ENCODE data around the gene OR2T6. TPM values are rescaled to one million over a fixed set of nuclear protein-coding genes. Genes with fewer than 3 reads are reported as not detected.

OR2T6 gene
- total RNA-seq, 1 experiment from 2014 or later, result not detected

DNA sequence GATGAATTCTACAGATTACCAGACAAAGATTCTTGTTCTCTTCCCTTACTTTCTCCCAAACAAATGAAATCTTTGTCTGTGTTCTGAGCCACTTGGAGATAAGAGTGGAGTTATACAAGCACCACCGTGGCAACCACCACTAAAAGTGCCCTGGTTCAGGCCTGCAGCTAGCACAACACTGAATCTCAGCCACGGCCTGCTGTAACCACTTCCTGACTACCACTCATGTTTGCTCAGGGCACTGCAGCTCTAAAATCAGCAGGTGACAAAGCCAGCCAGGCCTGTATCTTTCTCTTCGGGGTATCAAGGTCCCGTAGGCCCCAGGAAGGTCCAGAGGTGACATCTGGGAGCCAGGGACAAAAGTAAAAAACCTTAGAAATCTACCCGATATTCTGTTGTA is 3.2 kb upstream of the OR2T6 start:
- no peaks in the 10 kb centered on the region for H4K20me1 ChIP-seq (ENCODE audit: insufficient read depth)
- H3K9me2 ChIP-seq (ENCODE audit: insufficient read depth), result no peaks in the 10 kb centered on the region
- no peak overlapping the region for H3K27ac ChIP-seq
- H3K36me3 ChIP-seq (ENCODE audit: low read depth), result no peaks in the 10 kb centered on the region
- no peak overlapping the region for H3K4me2 ChIP-seq
- POLR2A ChIA-PET (ENCODE audit: unreplicated experiment), result no interaction called here
- H3K9me3 ChIP-seq (ENCODE audit: insufficient read depth, low read depth), result no peaks in the 10 kb centered on the region
- H3K4me3 ChIP-seq, result no peak overlapping the region
- H3K79me2 ChIP-seq (ENCODE audit: low read depth), result no peaks in the 10 kb centered on the region
- TF ChIP-seq, protein P1, sequence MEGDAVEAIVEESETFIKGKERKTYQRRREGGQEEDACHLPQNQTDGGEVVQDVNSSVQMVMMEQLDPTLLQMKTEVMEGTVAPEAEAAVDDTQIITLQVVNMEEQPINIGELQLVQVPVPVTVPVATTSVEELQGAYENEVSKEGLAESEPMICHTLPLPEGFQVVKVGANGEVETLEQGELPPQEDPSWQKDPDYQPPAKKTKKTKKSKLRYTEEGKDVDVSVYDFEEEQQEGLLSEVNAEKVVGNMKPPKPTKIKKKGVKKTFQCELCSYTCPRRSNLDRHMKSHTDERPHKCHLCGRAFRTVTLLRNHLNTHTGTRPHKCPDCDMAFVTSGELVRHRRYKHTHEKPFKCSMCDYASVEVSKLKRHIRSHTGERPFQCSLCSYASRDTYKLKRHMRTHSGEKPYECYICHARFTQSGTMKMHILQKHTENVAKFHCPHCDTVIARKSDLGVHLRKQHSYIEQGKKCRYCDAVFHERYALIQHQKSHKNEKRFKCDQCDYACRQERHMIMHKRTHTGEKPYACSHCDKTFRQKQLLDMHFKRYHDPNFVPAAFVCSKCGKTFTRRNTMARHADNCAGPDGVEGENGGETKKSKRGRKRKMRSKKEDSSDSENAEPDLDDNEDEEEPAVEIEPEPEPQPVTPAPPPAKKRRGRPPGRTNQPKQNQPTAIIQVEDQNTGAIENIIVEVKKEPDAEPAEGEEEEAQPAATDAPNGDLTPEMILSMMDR (conservative IDR thresholded peaks at IDR 0.05), result no peak
- no peak for TF ChIP-seq EZH2 (IDR thresholded peaks at IDR 0.05; ENCODE audit: low read depth)
- no peaks in the 10 kb centered on the region for H3F3A ChIP-seq (ENCODE audit: insufficient read depth, low read depth)
- H3K4me1 ChIP-seq (replicated peaks; ENCODE audit: insufficient read depth), result no peaks in the 10 kb centered on the region
- intact Hi-C loops (cut with micrococcal nuclease; ENCODE audit: unreplicated experiment), result no loop called here
- no peak overlapping the region for H2AFZ ChIP-seq
- DNase-seq, result no peak
- BruUV-seq (replicated peaks), result no TSS peak
- CTCF ChIA-PET, result no interaction called here
- no peaks in the 10 kb centered on the region for H3K27me3 ChIP-seq (ENCODE audit: insufficient read depth, low read depth)

DNA sequence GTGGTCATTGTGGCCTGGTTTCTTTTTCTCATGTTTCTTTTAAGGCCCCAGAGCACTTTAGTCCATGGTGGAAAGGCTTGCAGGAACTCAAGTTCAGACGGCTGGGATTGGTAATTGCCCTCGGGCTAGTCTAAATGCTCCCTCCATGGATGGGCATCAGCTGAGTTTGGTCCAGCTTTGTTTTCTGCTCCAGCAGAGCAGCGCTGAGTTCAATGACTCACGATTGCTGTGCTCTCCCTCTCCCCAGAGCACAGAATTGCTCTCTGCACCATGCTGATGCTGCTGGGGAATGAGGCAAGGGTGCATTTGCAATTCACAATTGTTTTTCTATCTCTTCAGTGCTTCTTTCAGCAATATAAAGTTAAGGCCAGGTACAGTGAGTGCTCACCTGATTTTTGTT is 1.8 kb upstream of the OR2T6 start:
- Histone ChIP-seq H3K27me3 (ENCODE audit: insufficient read depth, low read depth) (no peaks in the 10 kb centered on the region), H3K36me3 (ENCODE audit: low read depth) (no peaks in the 10 kb centered on the region), H3K9me3 (ENCODE audit: insufficient read depth, low read depth) (no peaks in the 10 kb centered on the region), H4K20me1 (ENCODE audit: insufficient read depth) (no peaks in the 10 kb centered on the region), H3F3A (ENCODE audit: insufficient read depth, low read depth) (no peaks in the 10 kb centered on the region), H2AFZ (no peak overlapping the region), H3K4me1 (replicated peaks; ENCODE audit: insufficient read depth) (no peaks in the 10 kb centered on the region), H3K4me3 (no peak overlapping the region), H3K4me2 (no peak overlapping the region), H3K79me2 (ENCODE audit: low read depth) (no peaks in the 10 kb centered on the region), H3K27ac (no peak overlapping the region), H3K9me2 (ENCODE audit: insufficient read depth) (no peaks in the 10 kb centered on the region)
- ChIA-PET CTCF (no interaction called here), POLR2A (ENCODE audit: unreplicated experiment) (no interaction called here)
- no peak for TF ChIP-seq EZH2 (IDR thresholded peaks at IDR 0.05; ENCODE audit: low read depth)
- TF ChIP-seq, protein P1 (conservative IDR thresholded peaks at IDR 0.05), result no peak
- no peak for DNase-seq
- intact Hi-C loops (cut with micrococcal nuclease; ENCODE audit: unreplicated experiment), result no loop called here
- no TSS peak for BruUV-seq (replicated peaks)

DNA sequence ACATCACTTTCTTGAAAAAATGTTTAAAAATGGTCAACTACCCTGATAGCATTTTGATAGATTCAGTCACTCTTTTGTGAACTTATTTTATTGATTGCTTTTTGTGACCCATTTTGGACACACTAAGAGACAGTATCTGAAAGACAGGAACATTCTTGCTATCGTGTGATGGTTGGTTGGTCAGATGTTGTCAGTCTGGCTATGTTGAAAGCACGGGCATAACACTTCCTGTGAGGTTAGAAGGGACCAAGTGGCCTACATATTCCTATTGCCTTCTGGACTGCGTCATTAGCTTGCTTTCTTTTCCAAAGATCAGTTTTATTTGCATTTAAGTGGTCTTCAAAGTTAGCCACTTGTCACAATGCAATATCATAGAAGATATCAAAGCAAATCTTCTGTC is 1.4 kb downstream of the OR2T6 start:
- POLR2A ChIA-PET (ENCODE audit: unreplicated experiment), result no interaction called here
- H3K36me3 ChIP-seq (ENCODE audit: low read depth), result no peaks in the 10 kb centered on the region
- H3K4me2 ChIP-seq, result no peak overlapping the region
- H3K27ac ChIP-seq, result no peak overlapping the region
- H4K20me1 ChIP-seq (ENCODE audit: insufficient read depth), result no peaks in the 10 kb centered on the region
- H3K4me1 ChIP-seq (replicated peaks; ENCODE audit: insufficient read depth), result no peaks in the 10 kb centered on the region
- H3F3A ChIP-seq (ENCODE audit: insufficient read depth, low read depth), result no peaks in the 10 kb centered on the region
- TF ChIP-seq, protein P1 (conservative IDR thresholded peaks at IDR 0.05), result no peak
- intact Hi-C loops (cut with micrococcal nuclease; ENCODE audit: unreplicated experiment), result no loop called here
- H3K79me2 ChIP-seq (ENCODE audit: low read depth), result no peaks in the 10 kb centered on the region
- no peaks in the 10 kb centered on the region for H3K27me3 ChIP-seq (ENCODE audit: insufficient read depth, low read depth)
- no peak for DNase-seq
- H2AFZ ChIP-seq, result no peak overlapping the region
- BruUV-seq (replicated peaks), result no TSS peak
- H3K9me2 ChIP-seq (ENCODE audit: insufficient read depth), result no peaks in the 10 kb centered on the region
- H3K9me3 ChIP-seq (ENCODE audit: insufficient read depth, low read depth), result no peaks in the 10 kb centered on the region
- CTCF ChIA-PET, result no interaction called here
- no peak overlapping the region for H3K4me3 ChIP-seq

Measured in PC-9 (cell line).